A549 (cell line): ENCODE data around the gene IGF1R. TPM values are rescaled to one million over a fixed set of nuclear protein-coding genes. Genes with fewer than 3 reads are reported as not detected.

ENCODE experiments used
- ATAC-seq, 2 experiments: fragments of 200-7000 bp in 1 of 2; fragments of >200 bp in 1 of 2; cut with Nextera tagmentation in 1 of 2; cut with Tn5 transposase in 1 of 2; 3 replicates each; pipeline versions ENCODE4 v1.8.0 to v1.9.1; 2018 to 2020; ENCODE audit warnings: mild to moderate bottlenecking in 1 of 2, moderate library complexity in 1 of 2
- CTCF ChIA-PET: fragments of 300-600 bp; sonication (Branson Sonifier 250); formaldehyde crosslinking; extraction: SDS; loops from one replicate; lab custom pipeline; 2021; ENCODE audit warnings: antibody characterized with exemption, inconsistent platforms; lab: Yijun Ruan, JAX
- POLR2A ChIA-PET: fragments of 350-600 bp; formaldehyde crosslinking; extraction: SDS; loops from one replicate; lab custom pipeline; 2021; ENCODE audit warnings: antibody characterized with exemption, inconsistent platforms; lab: Yijun Ruan, JAX
- DNase-seq, 2 experiments: peaks; one replicate each; pipeline versions ENCODE4 v3.0.0 to v3.0.0-alpha.2; 2011 to 2016; ENCODE audit warnings: low read depth in 1 of 2, low spot score in 1 of 2
- FAIRE-seq: peaks from 2 replicates; lab custom pipeline; 2011; peaks lifted over from hg19 to GRCh38; lab: Jason Lieb, UNC
- H3K27ac ChIP-seq, 2 experiments: fragments of >200 bp; sonication (Bioruptor Twin); formaldehyde crosslinking; 3 replicates each; pipeline ENCODE4 v1.5.1; 2016 to 2017
- H3K4me1 ChIP-seq: fragments of >200 bp; sonication (Bioruptor Twin); formaldehyde crosslinking; 3 replicates; pipeline ENCODE4 v1.6.1; 2016
- H3K4me2 ChIP-seq: fragments of >200 bp; sonication (Bioruptor Twin); formaldehyde crosslinking; 3 replicates; pipeline ENCODE4 v1.6.1; 2016
- H3K4me3 ChIP-seq: fragments of >200 bp; sonication (Bioruptor Twin); formaldehyde crosslinking; 3 replicates; pipeline ENCODE4 v1.5.1; 2016
- H3K9me3 ChIP-seq: fragments of >200 bp; sonication (Bioruptor Twin); formaldehyde crosslinking; 3 replicates; pipeline ENCODE4 v1.6.1; 2016
- BCL3 ChIP-seq: fragments of >200 bp; sonication (Bioruptor Twin); formaldehyde crosslinking; IDR thresholded peaks from 3 replicates; pipeline ENCODE4 v1.6.1; 2016
- CTCF ChIP-seq: fragments of >200 bp; sonication (Bioruptor Twin); formaldehyde crosslinking; IDR thresholded peaks from 3 replicates; pipeline ENCODE4 v1.5.1; 2016
- E2F6 ChIP-seq: IDR thresholded peaks from 2 replicates; pipeline ENCODE4 v1.6.1; 2012; ENCODE audit warnings: low read depth, borderline replicate concordance
- EHMT2 ChIP-seq: fragments of 200-600 bp; sonication (generic); IDR thresholded peaks from 2 replicates; pipeline ENCODE4 v1.6.1; 2016; ENCODE audit warnings: antibody characterized with exemption, low read depth, mild to moderate bottlenecking, moderate library complexity
- ELK1 ChIP-seq: fragments of 150-350 bp; IDR thresholded peaks from 2 replicates; pipeline ENCODE4 v1.6.1; 2014; ENCODE audit warnings: low read depth, mild to moderate bottlenecking, low read length
- EP300 ChIP-seq, 2 experiments: fragments of >200 bp; sonication (Bioruptor Twin); formaldehyde crosslinking; IDR thresholded peaks; 2 replicates in 1 of 2; 3 replicates in 1 of 2; pipeline ENCODE4 v1.6.1; 2016 to 2017
- ESRRA ChIP-seq: fragments of 150-350 bp; IDR thresholded peaks from 2 replicates; pipeline ENCODE4 v1.6.1; 2014; ENCODE audit warnings: mild to moderate bottlenecking, low read length, borderline replicate concordance
- FOSB ChIP-seq: fragments of 250-450 bp; sonication (Bioruptor Pico); IDR thresholded peaks from 2 replicates; pipeline ENCODE4 v1.5.0; 2020; ENCODE audit warnings: mild to moderate bottlenecking, moderate library complexity
- FOXS1 ChIP-seq: fragments of 250-450 bp; sonication (Bioruptor Pico); IDR thresholded peaks from 2 replicates; pipeline ENCODE4 v1.5.0; 2020; ENCODE audit warnings: mild to moderate bottlenecking, moderate library complexity
- GATA3 ChIP-seq: IDR thresholded peaks from 2 replicates; pipeline ENCODE4 v1.6.1; 2012; ENCODE audit warnings: borderline replicate concordance
- HES2 ChIP-seq: fragments of >200 bp; sonication (Bioruptor Twin); formaldehyde crosslinking; IDR thresholded peaks from 2 replicates; pipeline ENCODE4 v1.6.1; 2016
- HEYL ChIP-seq: fragments of 250-450 bp; sonication (Bioruptor Pico); IDR thresholded peaks from 2 replicates; pipeline ENCODE4 v1.8.0; 2021; ENCODE audit warnings: mild to moderate bottlenecking, moderate library complexity
- HOXB13 ChIP-seq: fragments of 250-450 bp; sonication (Bioruptor Pico); IDR thresholded peaks from 2 replicates; pipeline ENCODE4 v1.5.0; 2020; ENCODE audit warnings: low read depth, mild to moderate bottlenecking, moderate library complexity
- JUN ChIP-seq, 2 experiments: fragments of >200 bp; sonication (Bioruptor Twin); formaldehyde crosslinking; IDR thresholded peaks; 2 replicates in 1 of 2; 3 replicates in 1 of 2; pipeline ENCODE4 v1.6.1; 2016 to 2017
- KDM5A ChIP-seq: fragments of 200-600 bp; sonication (generic); IDR thresholded peaks from 2 replicates; pipeline ENCODE4 v1.6.1; 2016; ENCODE audit warnings: antibody characterized with exemption, mild to moderate bottlenecking
- MAX ChIP-seq: IDR thresholded peaks from 2 replicates; pipeline ENCODE4 v1.6.1; 2012
- PBX3 ChIP-seq: IDR thresholded peaks from 2 replicates; pipeline ENCODE4 v1.6.1; 2012
- RAD21 ChIP-seq, 2 experiments: fragments of >200 bp in 1 of 2; sonication (Bioruptor Twin) in 1 of 2; formaldehyde crosslinking in 1 of 2; IDR thresholded peaks in 1 of 2; conservative IDR thresholded peaks in 1 of 2; 2 replicates in 1 of 2; 3 replicates in 1 of 2; pipeline ENCODE4 v1.6.1; 2012 to 2018; ENCODE audit warnings: inconsistent platforms in 1 of 2
- RFX5 ChIP-seq: fragments of 450-650 bp; IDR thresholded peaks from 2 replicates; pipeline ENCODE4 v1.7.1; 2014; ENCODE audit warnings: antibody characterized with exemption, mild to moderate bottlenecking, moderate library complexity
- SMC3 ChIP-seq: fragments of >200 bp; sonication (Bioruptor Twin); formaldehyde crosslinking; IDR thresholded peaks from 3 replicates; pipeline ENCODE4 v1.6.1; 2018; ENCODE audit warnings: inconsistent platforms
- TFCP2L1 ChIP-seq: fragments of 250-450 bp; sonication (Bioruptor Pico); IDR thresholded peaks from 2 replicates; pipeline ENCODE4 v1.5.0; 2021; ENCODE audit warnings: mild to moderate bottlenecking
- USF2 ChIP-seq: fragments of 450-650 bp; IDR thresholded peaks from 2 replicates; pipeline ENCODE4 v1.6.1; 2014; ENCODE audit warnings: antibody characterized with exemption
- ZC3H11A ChIP-seq: fragments of 450-650 bp; IDR thresholded peaks from 2 replicates; pipeline ENCODE4 v1.6.1; 2014; ENCODE audit warnings: antibody characterized with exemption, mild to moderate bottlenecking
- ZFP36 ChIP-seq: fragments of 450-650 bp; IDR thresholded peaks from 2 replicates; pipeline ENCODE4 v1.6.1; 2014; ENCODE audit warnings: borderline replicate concordance; ENCODE audit not compliant: partially characterized antibody
- ZNF302 ChIP-seq: fragments of 250-450 bp; sonication (Bioruptor Pico); IDR thresholded peaks from 2 replicates; pipeline ENCODE4 v1.9.0; 2021; ENCODE audit warnings: inconsistent platforms, mild to moderate bottlenecking, moderate library complexity
- WGBS: methylation state at CpG from one replicate; pipeline ENCODE4 v1.1.6; 2017; ENCODE audit errors: missing lambda C conversion rate; 5-methylcytosine and 5-hydroxymethylcytosine counted together
- polyA plus RNA-seq, 4 experiments: library from polyadenylated mRNA; depleted of rRNA in 3 of 4; stranded (reverse); fragments of >200 nt; fragmentation: RNase III in 1 of 4; extraction: RNeasy Plus Mini Kit Qiagen cat#74134 plus additional on column Dnase treatment in 1 of 4; gene quantifications; 2 replicates in 3 of 4; 3 replicates in 1 of 4; pipeline ENCODE4 v1.2.3, GENCODE V29; 2011 to 2017

IGF1R gene
- polyA plus RNA-seq, 2 of the 4 experiments (the other 2 are of a cell fraction), result 42.6 to 69.5 TPM

GRCh38 chr15:98666441-98666840, 18.1 kb downstream of the IGF1R start (continued):
- TF ChIP-seq PBX3, result no peak

GRCh38 chr15:98666841-98667240, 18.5 kb downstream of the IGF1R start:
- POLR2A ChIA-PET, result no interaction called here
- WGBS, result 81% methylated on average over 7 of the region's 7 CpGs
- DNase-seq (no peak), ATAC-seq (no peak), FAIRE-seq (no peak)
- TF ChIP-seq JUN (IDR thresholded peaks at IDR 0.05) (no peak), HOXB13 (CRISPR knock-in tag) (no peak), CTCF (no peak), USF2 (no peak), ZNF302 (no peak), ZC3H11A (no peak), BCL3 (no peak), HES2 (no peak), FOSB (CRISPR knock-in tag) (no peak), MAX (no peak), KDM5A (no peak)
- no peak overlapping the region for H3K4me3 ChIP-seq
- peaks cover 68% of the 10 kb centered on the region for H3K4me1 ChIP-seq
- CTCF ChIA-PET, result interaction anchor here (0.9 to 6.8 kb wide), 4 partner anchors 8 to 410 kb away, joined by 3 to 46 read pairs (median 3); no protein-coding TSS in a partner anchor
- H3K9me3 ChIP-seq, result no peaks in the 10 kb centered on the region
- H3K4me2 ChIP-seq, result no peak overlapping the region
- H3K27ac ChIP-seq, result no peak overlapping the region

GRCh38 chr15:98667521-98668179, 19.3 kb downstream of the IGF1R start:
- WGBS, result 87% methylated on average over 13 of the region's 13 CpGs
- H3K4me3 ChIP-seq, result no peak overlapping the region
- peak in 1 of 2 experiments; percentile 5; a peak in 2 of 6 replicates for ATAC-seq
- H3K4me1 ChIP-seq, result peaks cover 71% of the 10 kb centered on the region
- no peak for FAIRE-seq
- no peak overlapping the region for H3K27ac ChIP-seq
- CTCF ChIA-PET, result interaction anchor here (0.5 to 6.8 kb wide), 4 partner anchors 9 to 149 kb away, joined by 3 to 46 read pairs (median 4); no protein-coding TSS in a partner anchor
- H3K9me3 ChIP-seq, result no peaks in the 10 kb centered on the region
- DNase-seq, result no peak
- TF ChIP-seq ELK1, result no peak
- no peak for TF ChIP-seq E2F6
- TF ChIP-seq TFCP2L1, result no peak
- TF ChIP-seq EHMT2, result no peak
- no peak for TF ChIP-seq RAD21 (conservative IDR thresholded peaks at IDR 0.05 in 1 of 2, IDR thresholded peaks at IDR 0.05 in 1 of 2)
- TF ChIP-seq HEYL, result no peak
- TF ChIP-seq ZFP36, result no peak
- TF ChIP-seq EP300 (IDR thresholded peaks at IDR 0.05), result no peak
- TF ChIP-seq RFX5, result no peak
- no peak for TF ChIP-seq GATA3
- no peak for TF ChIP-seq FOXS1 (CRISPR knock-in tag)
- no peak for TF ChIP-seq SMC3
- TF ChIP-seq ESRRA, result no peak
- TF ChIP-seq, all 56 proteins: peak for 0
- POLR2A ChIA-PET, result no interaction called here
- H3K4me2 ChIP-seq, result peak overlapping the region; percentile 16; the same call in 1 of the 3 replicates
